Endodermal cell (in vitro differentiated cells): ENCODE results near the gene OTOS. TPM values are rescaled to one million over a fixed set of nuclear protein-coding genes. Genes with fewer than 3 reads are reported as not detected.
A peak's percentile ranks its signal among the peaks of the same experiment; 100 is the strongest.

Source experiments
- DNase-seq: peaks from one replicate; pipeline ENCODE4 v3.0.0-alpha.2; 2017
- H3K27ac ChIP-seq: 2 replicates; pipeline ENCODE4 v1.5.1; 2013; ENCODE audit warnings: mild to moderate bottlenecking, low read depth, low read length, moderate library complexity
- H3K27me3 ChIP-seq: 2 replicates; pipeline ENCODE4 v1.6.1; 2013; ENCODE audit warnings: mild to moderate bottlenecking, low read length, moderate library complexity; ENCODE audit not compliant: insufficient read depth, control insufficient read depth, poor library complexity, severe bottlenecking
- H3K36me3 ChIP-seq: 2 replicates; pipeline ENCODE4 v1.7.0; 2013; ENCODE audit warnings: mild to moderate bottlenecking, low read length, moderate library complexity; ENCODE audit not compliant: control insufficient read depth, insufficient read depth
- H3K4me1 ChIP-seq: one replicate; pipeline ENCODE4 v1.7.0; 2013; ENCODE audit warnings: low read length; ENCODE audit not compliant: control insufficient read depth, insufficient read depth
- H3K4me3 ChIP-seq: 2 replicates; pipeline ENCODE4 v1.5.1; 2013; ENCODE audit warnings: mild to moderate bottlenecking, low read length, moderate library complexity
- H3K9ac ChIP-seq: 2 replicates; pipeline ENCODE4 v1.6.1; 2013; ENCODE audit warnings: mild to moderate bottlenecking, low read length, moderate library complexity; ENCODE audit not compliant: poor library complexity, severe bottlenecking; ENCODE audit errors: extremely low read depth
- H3K9me3 ChIP-seq: 2 replicates; pipeline ENCODE4 v1.6.1; 2013; ENCODE audit warnings: mild to moderate bottlenecking, low read length, moderate library complexity; ENCODE audit not compliant: control insufficient read depth
- H3K27ac Mint-ChIP-seq: 2 replicates; pipeline ENCODE4 v1.8.0; 2020; ENCODE audit warnings: mixed read lengths
- H3K27me3 Mint-ChIP-seq: 2 replicates; pipeline ENCODE4 v1.8.0; 2021; ENCODE audit warnings: mild to moderate bottlenecking, mixed read lengths; ENCODE audit not compliant: insufficient read depth
- H3K36me3 Mint-ChIP-seq: 2 replicates; pipeline ENCODE4 v1.8.0; 2020; ENCODE audit warnings: low read depth, mixed read lengths
- H3K4me1 Mint-ChIP-seq: 2 replicates; pipeline ENCODE4 v1.8.0; 2020; ENCODE audit warnings: mixed read lengths
- H3K4me3 Mint-ChIP-seq: 2 replicates; pipeline ENCODE4 v1.8.0; 2020; ENCODE audit warnings: mild to moderate bottlenecking, moderate library complexity, mixed read lengths
- H3K9me3 Mint-ChIP-seq: 2 replicates; pipeline ENCODE4 v1.8.0; 2020; ENCODE audit warnings: mild to moderate bottlenecking, mixed read lengths
- WGBS, 2 experiments: methylation state at CpG; one replicate each; pipeline versions ENCODE4 v1.1.5 to v1.1.7; 2013; ENCODE audit warnings: missing lambda C conversion rate in 2 of 2, mixed read lengths in 1 of 2; ENCODE audit not compliant: insufficient coverage in 1 of 2, insufficient read length in 1 of 2; 5-methylcytosine and 5-hydroxymethylcytosine counted together
- total RNA-seq, 2 donors: library from RNA; stranded (reverse); fragmentation: NEBNext Ultra II Directional in 1 of 2; extraction: Animal tissue kit (Norgen Biotek cat#: 25700) in 1 of 2; gene quantifications; 2 replicates in 1 of 2; 3 replicates in 1 of 2; pipeline ENCODE4 v1.2.1, GENCODE V29; 2021
- TF ChIP-seq, protein P1 (sequence below): fragments of 200-600 bp; sonication (generic); conservative IDR thresholded peaks from 2 replicates; pipeline ENCODE4 v1.5.0; 2021; ENCODE audit warnings: antibody characterized with exemption, mild to moderate bottlenecking

The OTOS gene
- total RNA-seq, 2 donors from 2014 or later: not detected

DNA sequence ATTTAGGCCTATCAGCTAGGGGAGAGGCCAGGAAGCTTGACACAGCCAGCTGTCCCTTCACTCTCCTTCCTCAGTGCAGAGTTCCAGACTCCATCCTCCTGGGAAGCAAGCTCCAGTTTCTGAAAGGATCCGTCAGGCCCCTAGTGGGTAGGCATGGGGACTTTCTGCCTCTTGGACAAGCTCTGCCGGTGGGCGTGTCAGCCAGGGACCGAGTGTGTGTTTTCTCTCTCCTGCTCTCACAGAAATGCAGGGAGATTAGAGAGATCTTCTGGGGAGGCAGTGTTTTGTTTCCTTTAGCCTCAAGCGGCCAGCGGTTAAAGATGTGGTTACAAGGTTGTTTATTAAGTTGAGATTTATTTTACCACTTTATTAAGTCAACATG, 29.9 kb upstream of the OTOS start:
- Histone ChIP-seq H3K27ac (no peak overlapping the region), H3K9me3 (no peaks in the 10 kb centered on the region), H3K4me3 (no peak overlapping the region), H3K27me3 (no peaks in the 10 kb centered on the region), H3K9ac (no peak overlapping the region), H3K36me3 (no peaks in the 10 kb centered on the region), H3K4me1 (no peaks in the 10 kb centered on the region)
- TF ChIP-seq, protein P1, sequence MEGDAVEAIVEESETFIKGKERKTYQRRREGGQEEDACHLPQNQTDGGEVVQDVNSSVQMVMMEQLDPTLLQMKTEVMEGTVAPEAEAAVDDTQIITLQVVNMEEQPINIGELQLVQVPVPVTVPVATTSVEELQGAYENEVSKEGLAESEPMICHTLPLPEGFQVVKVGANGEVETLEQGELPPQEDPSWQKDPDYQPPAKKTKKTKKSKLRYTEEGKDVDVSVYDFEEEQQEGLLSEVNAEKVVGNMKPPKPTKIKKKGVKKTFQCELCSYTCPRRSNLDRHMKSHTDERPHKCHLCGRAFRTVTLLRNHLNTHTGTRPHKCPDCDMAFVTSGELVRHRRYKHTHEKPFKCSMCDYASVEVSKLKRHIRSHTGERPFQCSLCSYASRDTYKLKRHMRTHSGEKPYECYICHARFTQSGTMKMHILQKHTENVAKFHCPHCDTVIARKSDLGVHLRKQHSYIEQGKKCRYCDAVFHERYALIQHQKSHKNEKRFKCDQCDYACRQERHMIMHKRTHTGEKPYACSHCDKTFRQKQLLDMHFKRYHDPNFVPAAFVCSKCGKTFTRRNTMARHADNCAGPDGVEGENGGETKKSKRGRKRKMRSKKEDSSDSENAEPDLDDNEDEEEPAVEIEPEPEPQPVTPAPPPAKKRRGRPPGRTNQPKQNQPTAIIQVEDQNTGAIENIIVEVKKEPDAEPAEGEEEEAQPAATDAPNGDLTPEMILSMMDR: peak; percentile 28
- Mint-ChIP-seq H3K9me3 (peaks cover 4% of the 10 kb centered on the region), H3K4me1 (no peaks in the 10 kb centered on the region), H3K4me3 (no peak overlapping the region), H3K36me3 (no peaks in the 10 kb centered on the region), H3K27me3 (peaks cover 2% of the 10 kb centered on the region), H3K27ac (no peak overlapping the region)
- 60 to 81% methylated on average over 1 to 6 of the region's 6 CpGs for WGBS, 2 experiments
- DNase-seq: peak; percentile 46

DNA sequence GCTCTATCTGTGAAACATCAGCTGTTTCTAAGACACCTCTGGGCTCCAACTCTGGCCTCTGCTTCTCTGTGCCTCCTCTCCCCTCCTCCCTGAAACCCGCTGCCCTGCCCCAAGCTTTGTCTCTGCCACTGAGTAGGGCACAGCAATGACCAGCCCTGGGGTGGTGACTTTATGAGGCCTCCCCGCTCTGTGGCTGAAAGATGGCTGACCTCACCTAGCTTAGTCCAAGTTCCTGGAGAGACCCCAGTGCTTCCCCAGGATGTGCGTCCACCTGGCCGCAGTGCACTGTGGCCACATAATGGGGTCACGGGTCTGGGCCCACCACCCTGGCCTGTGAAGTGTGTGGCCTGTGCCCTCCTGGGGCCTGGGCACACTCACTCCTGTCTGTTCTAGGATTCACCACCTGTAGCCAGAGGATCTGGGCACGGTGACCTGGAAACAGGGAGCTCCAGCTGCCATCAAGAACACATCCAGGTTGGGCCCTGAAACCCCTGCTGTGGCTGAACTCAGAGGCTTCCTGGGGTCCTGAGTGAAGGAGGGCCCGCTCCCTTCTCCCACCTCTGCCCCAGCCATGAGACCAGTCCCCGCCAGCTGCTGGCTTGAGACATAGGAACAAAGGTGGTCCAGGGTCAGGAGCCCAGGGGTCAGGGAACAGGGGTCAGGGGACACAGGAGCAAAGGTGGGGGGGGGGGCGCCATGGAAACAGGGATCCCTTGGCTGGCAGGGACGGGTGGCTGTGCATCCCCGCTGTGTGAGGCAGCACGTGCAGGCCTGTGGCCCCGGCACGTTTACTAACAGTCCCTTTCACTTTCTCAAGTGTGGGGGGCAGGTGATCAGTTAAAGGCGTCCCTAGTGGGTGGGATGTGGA, 29.3 kb upstream of the OTOS start:
- Mint-ChIP-seq H3K27ac (no peak overlapping the region), H3K36me3 (no peaks in the 10 kb centered on the region), H3K4me1 (no peaks in the 10 kb centered on the region), H3K27me3 (peaks cover 2% of the 10 kb centered on the region), H3K9me3 (peaks cover 4% of the 10 kb centered on the region), H3K4me3 (no peak overlapping the region)
- no peak for DNase-seq
- Histone ChIP-seq H3K4me1 (no peaks in the 10 kb centered on the region), H3K27me3 (no peaks in the 10 kb centered on the region), H3K4me3 (no peak overlapping the region), H3K36me3 (no peaks in the 10 kb centered on the region), H3K9me3 (no peaks in the 10 kb centered on the region), H3K27ac (no peak overlapping the region), H3K9ac (no peak overlapping the region)
- 83 to 97% methylated on average over 7 to 15 of the region's 15 CpGs for WGBS, 2 experiments
- TF ChIP-seq, protein P1: no peak

DNA sequence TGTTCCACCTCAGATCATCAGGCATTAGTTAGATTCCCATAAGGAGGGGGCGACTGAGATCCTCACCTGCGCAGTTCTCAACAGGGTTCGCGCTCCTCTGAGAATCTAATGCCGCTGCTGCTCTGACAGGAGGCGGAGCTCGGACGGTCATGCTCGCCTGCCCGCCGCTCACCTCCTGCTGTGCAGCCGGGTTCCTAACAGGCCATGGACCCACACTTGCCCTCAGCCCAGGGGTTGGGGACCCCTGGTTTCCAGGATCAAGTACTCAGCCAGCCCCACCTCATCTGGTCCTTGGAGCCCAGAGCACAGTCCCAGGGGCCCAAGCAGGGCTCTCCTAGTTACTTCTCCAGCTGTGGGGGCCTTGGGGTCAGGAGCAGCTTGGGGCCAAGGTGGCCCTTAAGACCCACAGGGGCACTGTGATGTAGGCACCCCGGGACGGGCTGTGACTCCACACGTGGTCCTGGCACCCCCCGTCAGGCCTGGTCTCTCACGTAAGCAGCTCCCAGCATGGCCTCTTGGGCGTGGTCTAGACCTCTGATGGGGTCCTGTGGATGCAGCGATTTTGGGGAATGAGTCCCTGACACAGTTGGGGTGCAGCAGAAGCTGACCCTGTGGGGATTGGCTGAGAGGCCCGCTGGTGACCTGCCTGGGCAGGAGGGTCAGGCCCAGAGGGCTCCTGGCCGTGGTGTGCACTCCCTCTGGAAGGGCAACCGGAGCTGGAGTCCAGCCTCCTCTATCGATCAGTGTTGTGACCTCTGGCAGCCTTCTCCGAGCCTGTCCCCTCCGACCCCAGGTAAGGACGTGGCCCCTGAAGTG, 28.3 kb upstream of the OTOS start:
- Mint-ChIP-seq H3K27ac (no peak overlapping the region), H3K36me3 (no peaks in the 10 kb centered on the region), H3K4me1 (no peaks in the 10 kb centered on the region), H3K27me3 (peaks cover 2% of the 10 kb centered on the region), H3K9me3 (peaks cover 4% of the 10 kb centered on the region), H3K4me3 (no peak overlapping the region)
- Histone ChIP-seq H3K4me1 (no peaks in the 10 kb centered on the region), H3K36me3 (no peaks in the 10 kb centered on the region), H3K4me3 (no peak overlapping the region), H3K27me3 (no peaks in the 10 kb centered on the region), H3K9ac (no peak overlapping the region), H3K27ac (no peak overlapping the region), H3K9me3 (no peaks in the 10 kb centered on the region)
- TF ChIP-seq, protein P1: no peak
- DNase-seq: peak; percentile 31
- WGBS, 2 experiments: 88 to 89% methylated on average over 24 to 26 of the region's 26 CpGs
